Ishikawa (cell line): Measurements from ENCODE around the gene GGCT.

ENCODE experiments used
- CEBPB ChIP-seq: IDR thresholded peaks from 2 replicates; pipeline ENCODE4 v1.6.1; 2012
- CREB1 ChIP-seq: IDR thresholded peaks from 2 replicates; pipeline ENCODE4 v1.6.1; 2012; ENCODE audit warnings: low read depth
- EGR1 ChIP-seq: IDR thresholded peaks from 2 replicates; pipeline ENCODE4 v1.6.1; 2012
- EP300 ChIP-seq: IDR thresholded peaks from 2 replicates; pipeline ENCODE4 v1.6.1; 2012; ENCODE audit warnings: borderline replicate concordance
- FOXM1 ChIP-seq: IDR thresholded peaks from 2 replicates; pipeline ENCODE4 v1.6.1; 2012; ENCODE audit warnings: low read depth, borderline replicate concordance
- MAX ChIP-seq: IDR thresholded peaks from 2 replicates; pipeline ENCODE4 v1.6.1; 2012
- NFIC ChIP-seq: IDR thresholded peaks from 2 replicates; pipeline ENCODE4 v1.6.1; 2012
- RAD21 ChIP-seq: IDR thresholded peaks from 2 replicates; pipeline ENCODE4 v1.6.1; 2012; ENCODE audit warnings: low read depth
- REST ChIP-seq: IDR thresholded peaks from 2 replicates; pipeline ENCODE4 v1.6.1; 2012; ENCODE audit warnings: low read depth, mild to moderate bottlenecking
- TAF1 ChIP-seq: IDR thresholded peaks from 2 replicates; pipeline ENCODE4 v1.6.1; 2012; ENCODE audit warnings: low read depth, mild to moderate bottlenecking
- TCF12 ChIP-seq: IDR thresholded peaks from 2 replicates; pipeline ENCODE4 v1.6.1; 2012; ENCODE audit warnings: low read depth
- TEAD4 ChIP-seq: IDR thresholded peaks from 2 replicates; pipeline ENCODE4 v1.6.1; 2012
- USF1 ChIP-seq: IDR thresholded peaks from 2 replicates; pipeline ENCODE4 v1.6.1; 2012
- YY1 ChIP-seq: IDR thresholded peaks from 2 replicates; pipeline ENCODE4 v1.6.1; 2012; ENCODE audit warnings: low read depth
- ZBTB7A ChIP-seq: IDR thresholded peaks from 2 replicates; pipeline ENCODE4 v1.6.1; 2012; ENCODE audit warnings: low read depth

The GGCT gene

GRCh38 chr7:30533886-30534285 is 29.3 kb upstream of the GGCT start:
- TF ChIP-seq EGR1 (no peak), CEBPB (no peak), EP300 (no peak), USF1 (no peak), REST (no peak)

- TF ChIP-seq MAX (no peak), ZBTB7A (no peak), REST (no peak), RAD21 (no peak)
These were observed 26.7 kb upstream of the GGCT start for GRCh38 chr7:30531286-30531685.

GRCh38 chr7:30530373-30530772 is 25.7 kb upstream of the GGCT start:
- TF ChIP-seq EP300 (no peak), TCF12 (no peak), YY1 (no peak), ZBTB7A (no peak), MAX (no peak), RAD21 (no peak), REST (no peak), TAF1 (no peak), CREB1 (no peak), TEAD4 (no peak)

GRCh38 chr7:30528779-30529178 is 24.1 kb upstream of the GGCT start:
- TF ChIP-seq FOXM1: no peak
- TF ChIP-seq NFIC: no peak
- TF ChIP-seq USF1: no peak

- TF ChIP-seq EP300: no peak
- no peak for TF ChIP-seq FOXM1
- TF ChIP-seq TAF1: no peak
- TF ChIP-seq USF1: no peak
- TF ChIP-seq MAX: no peak
- no peak for TF ChIP-seq YY1
- no peak for TF ChIP-seq RAD21
- no peak for TF ChIP-seq ZBTB7A
- TF ChIP-seq TCF12: no peak
These were observed 21.5 kb upstream of the GGCT start for GRCh38 chr7:30526163-30526562.
